Measurements from ENCODE around the gene SCAF8. TPM values are rescaled to one million over a fixed set of nuclear protein-coding genes. Genes with fewer than 3 reads are reported as not detected.
"Not testable (repeated sequence)": the region's sequence is repeated elsewhere in the genome, so short reads cannot be mapped to it uniquely, and the experiment has no call there.

SCAF8 gene
- total RNA-seq, 1 donor from 2014 or later = 37.7 TPM

- Mint-ChIP-seq H3K27ac (no peak overlapping the region), H3K9me3 (no peaks in the 10 kb centered on the region), H3K36me3 (ENCODE audit: low read depth) (peaks cover 33% of the 10 kb centered on the region), H3K4me1 (ENCODE audit: low read depth) (peaks cover 42% of the 10 kb centered on the region), H3K27me3 (ENCODE audit: insufficient read depth) (no peaks in the 10 kb centered on the region), H3K4me3 (no peak overlapping the region)
- DNase-seq (ENCODE audit: low spot score) = no peak
- intact Hi-C loops (cut with micrococcal nuclease) = no loop called here
These were observed 7.4 kb downstream of the SCAF8 start for GRCh38 chr6:154740658-154741057.

DNA sequence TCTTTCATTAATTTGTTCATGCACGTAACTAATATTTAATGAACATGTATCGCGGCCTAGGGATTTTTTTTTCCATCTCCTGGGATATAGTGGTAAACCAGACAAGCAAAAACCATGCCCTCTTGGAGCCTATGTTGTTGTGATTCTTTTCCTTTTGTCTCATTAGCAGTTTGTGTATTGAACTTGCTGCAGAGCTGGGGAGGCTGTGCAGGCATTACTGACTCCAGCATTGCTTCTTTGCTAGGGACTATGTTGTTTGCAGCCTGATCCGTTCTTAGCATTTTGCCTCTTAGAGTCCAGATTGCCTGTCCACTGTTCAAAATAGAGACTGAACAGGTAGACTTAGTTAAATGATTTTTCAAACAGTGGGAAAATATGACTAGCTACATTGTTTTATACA is 9.7 kb downstream of the SCAF8 start:
- Mint-ChIP-seq H3K4me3 (no peak overlapping the region), H3K27me3 (ENCODE audit: insufficient read depth) (no peaks in the 10 kb centered on the region), H3K27ac (no peak overlapping the region), H3K4me1 (ENCODE audit: low read depth) (peaks cover 30% of the 10 kb centered on the region), H3K9me3 (no peaks in the 10 kb centered on the region), H3K36me3 (ENCODE audit: low read depth) (peaks cover 25% of the 10 kb centered on the region)
- no peak for DNase-seq (ENCODE audit: low spot score)
- intact Hi-C loops (cut with micrococcal nuclease) = no loop called here

DNA sequence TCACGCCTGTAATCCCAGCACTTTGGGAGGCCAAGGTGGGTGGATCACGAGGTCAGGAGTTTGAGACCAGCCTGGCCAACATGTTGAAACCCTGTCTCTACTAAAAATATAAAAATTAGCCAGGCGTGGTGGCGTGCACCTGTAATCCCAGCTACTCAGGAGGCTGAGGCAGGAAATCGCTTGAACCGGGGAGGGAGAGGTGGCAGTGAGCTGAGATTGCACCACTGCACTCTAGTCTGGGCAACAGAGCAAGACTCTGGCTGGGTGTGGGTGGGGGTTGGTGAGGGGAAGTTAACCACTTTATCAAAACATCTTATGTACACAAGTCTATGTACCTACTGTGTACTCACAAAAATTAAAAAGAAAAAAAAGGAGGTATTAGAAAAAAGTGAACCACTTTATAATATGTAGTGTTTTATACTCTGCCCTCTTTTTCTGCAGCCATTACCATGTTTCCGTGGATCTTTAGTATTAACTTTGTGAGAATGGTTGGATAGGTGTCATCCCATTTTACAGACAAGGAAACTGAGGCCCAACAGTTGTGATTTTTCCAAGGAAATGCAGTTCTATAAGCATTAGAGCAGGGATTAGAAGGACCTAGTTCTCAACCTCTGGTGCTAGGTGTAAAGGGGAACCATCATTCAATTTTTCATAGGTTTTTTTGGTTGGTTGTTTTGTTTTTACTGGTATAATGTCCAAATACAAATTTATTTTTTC is 11.0 kb downstream of the SCAF8 start:
- DNase-seq (ENCODE audit: low spot score); H3K9me3 Mint-ChIP-seq; H3K4me3 Mint-ChIP-seq; H3K27me3 Mint-ChIP-seq (ENCODE audit: insufficient read depth); intact Hi-C loops (cut with micrococcal nuclease); H3K27ac Mint-ChIP-seq: not testable (repeated sequence)
- Mint-ChIP-seq H3K4me1 (ENCODE audit: low read depth) (peaks cover 21% of the 10 kb centered on the region), H3K36me3 (ENCODE audit: low read depth) (peaks cover 19% of the 10 kb centered on the region)

DNA sequence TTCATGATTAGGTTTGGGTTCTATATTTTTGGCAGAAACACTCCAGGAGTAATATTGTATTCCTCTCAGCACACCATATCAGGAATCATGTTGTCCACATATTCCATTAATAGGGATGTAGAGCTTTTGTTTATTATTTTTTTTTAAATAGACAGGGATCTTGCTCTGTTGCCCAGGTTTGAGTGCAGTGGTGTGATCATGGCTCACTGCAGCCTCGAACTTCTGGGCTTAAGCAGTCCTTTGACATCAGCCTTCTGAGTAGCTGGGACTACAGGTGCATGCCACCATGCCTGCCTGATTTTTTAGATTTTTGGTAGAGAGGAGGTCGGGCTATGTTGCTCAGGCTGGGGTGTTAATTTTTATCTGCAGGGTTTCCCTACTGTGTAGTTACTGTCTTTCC is 12.0 kb downstream of the SCAF8 start:
- Mint-ChIP-seq H3K4me3 (no peak overlapping the region), H3K36me3 (ENCODE audit: low read depth) (peaks cover 23% of the 10 kb centered on the region), H3K9me3 (no peaks in the 10 kb centered on the region), H3K27me3 (ENCODE audit: insufficient read depth) (no peaks in the 10 kb centered on the region), H3K4me1 (ENCODE audit: low read depth) (peaks cover 32% of the 10 kb centered on the region), H3K27ac (no peak overlapping the region)
- intact Hi-C loops (cut with micrococcal nuclease) = no loop called here
- DNase-seq (ENCODE audit: low spot score) = no peak

GRCh38 chr6:154749341-154749740 is 16.1 kb downstream of the SCAF8 start:
- intact Hi-C loops (cut with micrococcal nuclease) = no loop called here
- no peak for DNase-seq (ENCODE audit: low spot score)
- Mint-ChIP-seq H3K4me3 (no peak overlapping the region), H3K27me3 (ENCODE audit: insufficient read depth) (no peaks in the 10 kb centered on the region), H3K27ac (no peak overlapping the region), H3K36me3 (ENCODE audit: low read depth) (peaks cover 13% of the 10 kb centered on the region), H3K4me1 (ENCODE audit: low read depth) (peaks cover 31% of the 10 kb centered on the region), H3K9me3 (no peaks in the 10 kb centered on the region)

- Mint-ChIP-seq H3K36me3 (ENCODE audit: low read depth) (peaks cover 7% of the 10 kb centered on the region), H3K4me3 (no peak overlapping the region), H3K9me3 (no peaks in the 10 kb centered on the region), H3K27ac (no peak overlapping the region), H3K4me1 (ENCODE audit: low read depth) (peaks cover 27% of the 10 kb centered on the region), H3K27me3 (ENCODE audit: insufficient read depth) (no peaks in the 10 kb centered on the region)
- DNase-seq (ENCODE audit: low spot score) = no peak
- intact Hi-C loops (cut with micrococcal nuclease) = no loop called here
These were observed 18.0 kb downstream of the SCAF8 start for GRCh38 chr6:154751011-154751800.

DNA sequence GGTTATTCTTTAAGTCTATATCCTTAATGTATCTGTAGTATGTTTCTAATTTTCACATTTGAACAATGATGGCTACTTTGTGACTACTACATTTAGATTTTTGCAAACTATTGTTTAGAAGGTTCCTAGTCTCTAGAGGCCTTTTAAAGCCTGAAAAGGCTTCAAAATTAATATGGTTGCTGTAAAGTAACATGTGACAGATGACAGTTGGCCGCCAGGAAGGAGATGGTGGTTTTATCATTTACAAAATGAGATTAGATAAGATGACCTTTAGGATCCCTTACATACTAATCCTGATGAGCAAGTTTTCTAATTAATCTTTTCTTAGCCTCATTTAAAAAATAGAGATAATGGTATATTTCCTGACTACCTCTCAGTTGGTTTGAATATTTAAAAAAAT is 18.8 kb downstream of the SCAF8 start:
- H3K27me3 Mint-ChIP-seq (ENCODE audit: insufficient read depth) = no peaks in the 10 kb centered on the region
- H3K4me3 Mint-ChIP-seq = no peak overlapping the region
- H3K27ac Mint-ChIP-seq = no peak overlapping the region
- DNase-seq (ENCODE audit: low spot score) = no peak
- intact Hi-C loops (cut with micrococcal nuclease) = no loop called here
- H3K9me3 Mint-ChIP-seq = no peaks in the 10 kb centered on the region
- H3K36me3 Mint-ChIP-seq (ENCODE audit: low read depth) = peaks cover 10% of the 10 kb centered on the region
- peaks cover 31% of the 10 kb centered on the region for H3K4me1 Mint-ChIP-seq (ENCODE audit: low read depth)

DNA sequence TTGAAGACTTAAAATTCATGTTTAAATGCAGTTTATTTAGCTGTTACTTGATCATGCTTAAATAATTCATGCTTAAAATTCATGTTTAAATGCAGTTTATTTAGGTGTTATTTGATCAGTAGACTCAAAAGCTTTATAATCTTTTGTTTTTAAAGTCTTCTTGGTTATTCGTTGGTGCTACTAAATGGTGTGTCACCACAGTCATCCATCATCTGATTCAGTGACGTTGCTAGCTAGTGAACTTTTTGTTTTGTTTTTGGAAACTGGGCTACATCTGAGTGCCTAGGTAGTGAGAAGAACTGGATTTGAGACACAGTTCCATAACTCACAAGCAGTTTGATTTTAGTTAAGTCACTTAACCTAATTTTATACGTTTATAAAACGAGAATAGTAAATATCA is 20.9 kb downstream of the SCAF8 start:
- Mint-ChIP-seq H3K4me1 (ENCODE audit: low read depth) (peaks cover 41% of the 10 kb centered on the region), H3K4me3 (no peak overlapping the region), H3K36me3 (ENCODE audit: low read depth) (peaks cover 18% of the 10 kb centered on the region), H3K9me3 (no peaks in the 10 kb centered on the region), H3K27me3 (ENCODE audit: insufficient read depth) (no peaks in the 10 kb centered on the region), H3K27ac (no peak overlapping the region)
- intact Hi-C loops (cut with micrococcal nuclease) = no loop called here
- no peak for DNase-seq (ENCODE audit: low spot score)

- intact Hi-C loops (cut with micrococcal nuclease) = no loop called here
- Mint-ChIP-seq H3K4me1 (ENCODE audit: low read depth) (peaks cover 23% of the 10 kb centered on the region), H3K27me3 (ENCODE audit: insufficient read depth) (no peaks in the 10 kb centered on the region)
These were observed 24.3 kb downstream of the SCAF8 start for GRCh38 chr6:154757352-154758050.

GRCh38 chr6:154758125-154758524 is 24.9 kb downstream of the SCAF8 start:
- H3K27ac Mint-ChIP-seq = no peak overlapping the region
- H3K36me3 Mint-ChIP-seq (ENCODE audit: low read depth) = peaks cover 17% of the 10 kb centered on the region
- H3K9me3 Mint-ChIP-seq = no peaks in the 10 kb centered on the region
- peaks cover 23% of the 10 kb centered on the region for H3K4me1 Mint-ChIP-seq (ENCODE audit: low read depth)
- DNase-seq (ENCODE audit: low spot score) = no peak
- H3K27me3 Mint-ChIP-seq (ENCODE audit: insufficient read depth) = no peaks in the 10 kb centered on the region
- no peak overlapping the region for H3K4me3 Mint-ChIP-seq
- intact Hi-C loops (cut with micrococcal nuclease) = no loop called here

More at GRCh38 chr6:154757352-154758050, 24.3 kb downstream of the SCAF8 start:
- Mint-ChIP-seq H3K36me3 (ENCODE audit: low read depth) (peaks cover 17% of the 10 kb centered on the region), H3K4me3 (no peak overlapping the region), H3K9me3 (no peaks in the 10 kb centered on the region), H3K27ac (no peak overlapping the region)
- no peak for DNase-seq (ENCODE audit: low spot score)

- no peak for DNase-seq (ENCODE audit: low spot score)
- intact Hi-C loops (cut with micrococcal nuclease) = no loop called here
- Mint-ChIP-seq H3K4me1 (ENCODE audit: low read depth) (peaks cover 25% of the 10 kb centered on the region), H3K27me3 (ENCODE audit: insufficient read depth) (no peaks in the 10 kb centered on the region), H3K4me3 (no peak overlapping the region), H3K9me3 (no peaks in the 10 kb centered on the region), H3K27ac (no peak overlapping the region), H3K36me3 (ENCODE audit: low read depth) (peaks cover 15% of the 10 kb centered on the region)
These were observed 30.4 kb downstream of the SCAF8 start for GRCh38 chr6:154763650-154764049.

DNA sequence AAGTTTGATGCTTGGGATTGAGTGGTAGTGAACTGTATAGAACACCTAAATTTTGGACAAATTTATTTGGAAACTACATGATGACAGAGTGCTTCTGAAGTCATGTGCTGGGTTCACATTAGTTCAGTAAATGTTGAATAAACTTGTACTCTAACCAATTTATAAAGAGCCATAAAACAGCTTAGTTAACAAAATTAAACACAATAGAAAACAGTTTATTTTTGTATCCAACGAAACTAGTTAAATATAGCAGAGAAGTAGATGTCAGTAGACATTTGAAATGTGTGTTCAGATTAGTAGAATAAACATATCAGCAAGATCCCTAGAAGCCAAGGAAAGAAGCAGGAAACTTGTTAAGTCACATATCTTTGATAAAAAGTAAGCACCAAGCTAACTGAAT is 32.1 kb downstream of the SCAF8 start:
- Mint-ChIP-seq H3K4me3 (no peak overlapping the region), H3K36me3 (ENCODE audit: low read depth) (peaks cover 14% of the 10 kb centered on the region), H3K27ac (no peak overlapping the region), H3K9me3 (no peaks in the 10 kb centered on the region), H3K27me3 (ENCODE audit: insufficient read depth) (no peaks in the 10 kb centered on the region), H3K4me1 (ENCODE audit: low read depth) (peaks cover 32% of the 10 kb centered on the region)
- DNase-seq (ENCODE audit: low spot score) = no peak
- intact Hi-C loops (cut with micrococcal nuclease) = no loop called here

- Mint-ChIP-seq H3K36me3 (ENCODE audit: low read depth) (peaks cover 16% of the 10 kb centered on the region), H3K9me3 (no peaks in the 10 kb centered on the region), H3K4me3 (no peak overlapping the region), H3K4me1 (ENCODE audit: low read depth) (peaks cover 34% of the 10 kb centered on the region), H3K27ac (no peak overlapping the region), H3K27me3 (ENCODE audit: insufficient read depth) (no peaks in the 10 kb centered on the region)
- intact Hi-C loops (cut with micrococcal nuclease) = no loop called here
- DNase-seq (ENCODE audit: low spot score) = no peak
These were observed 33.1 kb downstream of the SCAF8 start for GRCh38 chr6:154766288-154766687.
